Caco-2 (cell line): ENCODE results near the gene TMPRSS3. TPM values are rescaled to one million over a fixed set of nuclear protein-coding genes. Genes with fewer than 3 reads are reported as not detected.

Source experiments
- BruUV-seq: library from RNA; stranded (reverse); fragments of 400-500 nt; replicated peaks from 2 replicates; lab custom pipeline; 2021; lab: Mats Ljungman, UMichigan
- CTCF ChIA-PET: fragments of 300-600 bp; sonication (Branson Sonifier 250); formaldehyde crosslinking; loops from one replicate; lab custom pipeline; 2022; ENCODE audit warnings: antibody characterized with exemption; lab: Charles Lee
- POLR2A ChIA-PET: fragments of 300-600 bp; sonication (Branson Sonifier 250); formaldehyde crosslinking; loops from one replicate; lab custom pipeline; 2022; ENCODE audit warnings: antibody characterized with exemption; lab: Charles Lee
- DNase-seq, 2 experiments: peaks; one replicate each; pipeline versions ENCODE4 v3.0.0 to v3.0.0-alpha.2; 2020 to 2022
- H3K27me3 ChIP-seq: replicated peaks from 2 replicates; pipeline ENCODE4 v1.6.0; 2011; ENCODE audit warnings: low read length; ENCODE audit not compliant: control insufficient read depth, insufficient read depth
- H3K36me3 ChIP-seq: 2 replicates; pipeline ENCODE4 v1.5.1; 2011; ENCODE audit warnings: low read length; ENCODE audit not compliant: control insufficient read depth, insufficient read depth
- H3K4me1 ChIP-seq: fragments of 250-450 bp; sonication (Bioruptor Pico); 2 replicates; pipeline ENCODE4 v1.5.1; 2020; ENCODE audit warnings: mild to moderate bottlenecking
- H3K4me3 ChIP-seq: 2 replicates; pipeline ENCODE4 v1.5.1; 2011; ENCODE audit warnings: low read depth, mild to moderate bottlenecking, control low read depth, low read length
- H3K9me3 ChIP-seq: fragments of 250-450 bp; sonication (Bioruptor Pico); 2 replicates; pipeline ENCODE4 v1.5.1; 2020; ENCODE audit warnings: mild to moderate bottlenecking, moderate library complexity
- H3K27ac Mint-ChIP-seq: one replicate; pipeline ENCODE4 v1.8.0; 2022; ENCODE audit warnings: mixed read lengths; ENCODE audit not compliant: unreplicated experiment
- H3K27me3 Mint-ChIP-seq: one replicate; pipeline ENCODE4 v1.8.0; 2022; ENCODE audit warnings: mixed read lengths; ENCODE audit not compliant: insufficient read depth, unreplicated experiment
- H3K36me3 Mint-ChIP-seq: one replicate; pipeline ENCODE4 v1.8.0; 2022; ENCODE audit warnings: mild to moderate bottlenecking, mixed read lengths; ENCODE audit not compliant: insufficient read depth, unreplicated experiment
- H3K4me1 Mint-ChIP-seq: one replicate; pipeline ENCODE4 v1.8.0; 2022; ENCODE audit warnings: low read depth, mixed read lengths; ENCODE audit not compliant: unreplicated experiment
- H3K4me3 Mint-ChIP-seq: one replicate; pipeline ENCODE4 v1.8.0; 2022; ENCODE audit warnings: mild to moderate bottlenecking, moderate library complexity, mixed read lengths; ENCODE audit not compliant: unreplicated experiment
- H3K9me3 Mint-ChIP-seq: one replicate; pipeline ENCODE4 v1.8.0; 2022; ENCODE audit warnings: mixed read lengths; ENCODE audit not compliant: unreplicated experiment
- CTCF ChIP-seq, 2 experiments: fragments of 200-600 bp in 1 of 2; IDR thresholded peaks; 1 replicate in 1 of 2; 2 replicates in 1 of 2; pipeline versions ENCODE4 v1.5.1 to v1.8.0; 2011 to 2022; ENCODE audit warnings: antibody characterized with exemption in 1 of 2, control low read depth in 1 of 2, inconsistent platforms in 1 of 2, low read depth in 1 of 2, low read length in 1 of 2, mild to moderate bottlenecking in 1 of 2, moderate library complexity in 1 of 2; ENCODE audit not compliant: insufficient read depth in 1 of 2, severe bottlenecking in 1 of 2, unreplicated experiment in 1 of 2
- intact Hi-C: fragments of 100-400 bp; cut with micrococcal nuclease; formaldehyde crosslinking; loops from one replicate; pipeline ENCODE4 v1.10.0; 2022; ENCODE audit not compliant: unreplicated experiment
- total RNA-seq: library from RNA; stranded (reverse); gene quantifications from 2 replicates; pipeline ENCODE4 v1.2.3, GENCODE V29; 2022

Gene TMPRSS3
- total RNA-seq, 1 experiment from 2014 or later, result not detected

- DNase-seq, result no peak
- Histone ChIP-seq H3K36me3 (no peaks in the 10 kb centered on the region), H3K9me3 (no peaks in the 10 kb centered on the region), H3K27me3 (no peaks in the 10 kb centered on the region), H3K4me3 (no peak overlapping the region), H3K4me1 (no peaks in the 10 kb centered on the region)
- BruUV-seq, result no TSS peak
- Mint-ChIP-seq H3K27ac (no peak overlapping the region), H3K4me3 (no peak overlapping the region), H3K27me3 (peaks cover 13% of the 10 kb centered on the region), H3K36me3 (no peaks in the 10 kb centered on the region), H3K9me3 (no peaks in the 10 kb centered on the region), H3K4me1 (peaks cover 6% of the 10 kb centered on the region)
- intact Hi-C loops, result no loop called here
- no peak for TF ChIP-seq CTCF (IDR thresholded peaks at IDR 0.05; ENCODE audit: insufficient read depth in 1 of 2, low read depth in 1 of 2, low read length in 1 of 2, severe bottlenecking in 1 of 2, unreplicated experiment in 1 of 2)
- CTCF ChIA-PET, result interaction anchor here (1.3 kb wide), 1 partner anchor 40 kb away, joined by 3 read pairs; no protein-coding TSS in a partner anchor
- POLR2A ChIA-PET, result no interaction called here
Observed at GRCh38 chr21:42421018-42421793, 25.4 kb upstream of the TMPRSS3 start.

- H3K9me3 Mint-ChIP-seq, result no peaks in the 10 kb centered on the region
- Histone ChIP-seq H3K36me3 (no peaks in the 10 kb centered on the region), H3K27me3 (no peaks in the 10 kb centered on the region), H3K9me3 (no peaks in the 10 kb centered on the region), H3K4me3 (no peak overlapping the region), H3K4me1 (no peaks in the 10 kb centered on the region)
- ChIA-PET POLR2A (no interaction called here), CTCF (no interaction called here)
- H3K4me1 Mint-ChIP-seq, result no peaks in the 10 kb centered on the region
- intact Hi-C loops, result no loop called here
- H3K4me3 Mint-ChIP-seq, result no peak overlapping the region
- DNase-seq, result no peak
- H3K27ac Mint-ChIP-seq, result no peak overlapping the region
- peaks cover 9% of the 10 kb centered on the region for H3K27me3 Mint-ChIP-seq
- no TSS peak for BruUV-seq
- TF ChIP-seq CTCF (IDR thresholded peaks at IDR 0.05; ENCODE audit: insufficient read depth in 1 of 2, low read depth in 1 of 2, low read length in 1 of 2, severe bottlenecking in 1 of 2, unreplicated experiment in 1 of 2), result no peak
- no peaks in the 10 kb centered on the region for H3K36me3 Mint-ChIP-seq
Observed at GRCh38 chr21:42419845-42420244, 24.0 kb upstream of the TMPRSS3 start.

- H3K36me3 Mint-ChIP-seq, result no peaks in the 10 kb centered on the region
- no peak for TF ChIP-seq CTCF (IDR thresholded peaks at IDR 0.05; ENCODE audit: insufficient read depth in 1 of 2, low read depth in 1 of 2, low read length in 1 of 2, severe bottlenecking in 1 of 2, unreplicated experiment in 1 of 2)
- Histone ChIP-seq H3K27me3 (no peaks in the 10 kb centered on the region), H3K36me3 (no peaks in the 10 kb centered on the region), H3K4me3 (no peak overlapping the region), H3K4me1 (no peaks in the 10 kb centered on the region), H3K9me3 (no peaks in the 10 kb centered on the region)
- intact Hi-C loops, result no loop called here
- H3K27ac Mint-ChIP-seq, result no peak overlapping the region
- DNase-seq, result no peak
- no peak overlapping the region for H3K4me3 Mint-ChIP-seq
- no peaks in the 10 kb centered on the region for H3K4me1 Mint-ChIP-seq
- peaks cover 9% of the 10 kb centered on the region for H3K27me3 Mint-ChIP-seq
- no TSS peak for BruUV-seq
- CTCF ChIA-PET, result no interaction called here
- no peaks in the 10 kb centered on the region for H3K9me3 Mint-ChIP-seq
- POLR2A ChIA-PET, result no interaction called here
Observed at GRCh38 chr21:42418886-42419285, 23.0 kb upstream of the TMPRSS3 start.
